ENCODE results near the gene DMC1. TPM values are rescaled to one million over a fixed set of nuclear protein-coding genes. Genes with fewer than 3 reads are reported as not detected.

Gene DMC1
- total RNA-seq, 1 donor from 2014 or later, result 1.5 TPM

- no peak for TF ChIP-seq CTCF (IDR thresholded peaks at IDR 0.05; ENCODE audit: insufficient read depth, low read length, poor library complexity, severe bottlenecking)
- no peaks in the 10 kb centered on the region for H3K27me3 ChIP-seq (ENCODE audit: control insufficient read depth, insufficient read depth, low read length)
- no peak for DNase-seq (ENCODE audit: low read depth)
- peaks cover 1% of the 10 kb centered on the region for H3K36me3 ChIP-seq (ENCODE audit: control insufficient read depth, insufficient read depth, low read length)
- H3K4me3 ChIP-seq (ENCODE audit: low read depth, low read length), result no peak overlapping the region
Measured at GRCh38 chr22:38612217-38613006, 42.4 kb upstream of the DMC1 start.

DNA sequence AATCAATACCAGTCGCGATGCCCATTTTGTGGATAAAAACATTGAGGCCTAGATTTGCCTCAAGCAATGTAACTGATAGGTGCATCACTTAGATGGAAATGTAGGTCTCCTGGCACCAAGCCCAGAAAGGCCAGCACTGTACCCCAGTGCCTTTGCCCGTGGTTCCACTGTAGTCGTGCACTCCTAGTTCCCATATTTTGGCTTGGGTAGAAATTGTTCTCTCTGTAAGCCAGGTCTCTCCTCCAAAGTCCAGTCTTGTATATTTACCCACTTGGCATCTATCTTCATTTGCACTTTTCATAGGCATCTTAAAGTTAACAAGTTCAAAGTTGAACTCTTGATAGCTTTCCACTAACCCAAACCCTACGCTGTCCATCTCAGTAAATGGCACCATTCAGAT lies 41.6 kb upstream of the DMC1 start:
- Histone ChIP-seq H3K27me3 (ENCODE audit: control insufficient read depth, insufficient read depth, low read length) (no peaks in the 10 kb centered on the region), H3K4me3 (ENCODE audit: low read depth, low read length) (no peak overlapping the region), H3K36me3 (ENCODE audit: control insufficient read depth, insufficient read depth, low read length) (peaks cover 1% of the 10 kb centered on the region)
- TF ChIP-seq CTCF (IDR thresholded peaks at IDR 0.05; ENCODE audit: insufficient read depth, low read length, poor library complexity, severe bottlenecking), result no peak
- DNase-seq (ENCODE audit: low read depth), result no peak

DNA sequence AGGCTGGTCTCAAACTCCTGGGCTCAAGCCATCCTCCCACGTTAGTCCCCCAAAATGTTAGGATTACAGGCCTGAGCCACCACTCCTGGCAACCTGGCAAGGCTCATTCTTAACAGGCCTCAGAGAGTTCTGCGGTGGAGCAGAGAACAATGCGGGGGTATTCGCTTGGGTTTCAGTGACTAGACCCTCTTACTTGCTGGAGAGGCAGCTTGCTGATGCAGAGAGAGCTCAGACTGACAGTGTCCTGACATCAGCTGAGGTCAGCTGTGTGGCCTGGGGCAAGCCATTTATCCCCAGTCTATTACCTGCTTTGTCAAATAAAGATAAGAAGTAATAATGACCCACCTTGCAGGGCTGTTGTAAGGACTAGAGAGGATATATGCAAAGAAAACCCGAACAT lies 40.3 kb upstream of the DMC1 start:
- no peak for TF ChIP-seq CTCF (IDR thresholded peaks at IDR 0.05; ENCODE audit: insufficient read depth, low read length, poor library complexity, severe bottlenecking)
- H3K4me3 ChIP-seq (ENCODE audit: low read depth, low read length), result no peak overlapping the region
- no peak for DNase-seq (ENCODE audit: low read depth)
- H3K27me3 ChIP-seq (ENCODE audit: control insufficient read depth, insufficient read depth, low read length), result no peaks in the 10 kb centered on the region
- peaks cover 1% of the 10 kb centered on the region for H3K36me3 ChIP-seq (ENCODE audit: control insufficient read depth, insufficient read depth, low read length)

- H3K36me3 ChIP-seq (ENCODE audit: control insufficient read depth, insufficient read depth, low read length), result no peaks in the 10 kb centered on the region
- DNase-seq (ENCODE audit: low read depth), result no peak
- no peak for TF ChIP-seq CTCF (IDR thresholded peaks at IDR 0.05; ENCODE audit: insufficient read depth, low read length, poor library complexity, severe bottlenecking)
- no peak overlapping the region for H3K4me3 ChIP-seq (ENCODE audit: low read depth, low read length)
- H3K27me3 ChIP-seq (ENCODE audit: control insufficient read depth, insufficient read depth, low read length), result no peaks in the 10 kb centered on the region
Measured at GRCh38 chr22:38608992-38609750, 39.2 kb upstream of the DMC1 start.

DNA sequence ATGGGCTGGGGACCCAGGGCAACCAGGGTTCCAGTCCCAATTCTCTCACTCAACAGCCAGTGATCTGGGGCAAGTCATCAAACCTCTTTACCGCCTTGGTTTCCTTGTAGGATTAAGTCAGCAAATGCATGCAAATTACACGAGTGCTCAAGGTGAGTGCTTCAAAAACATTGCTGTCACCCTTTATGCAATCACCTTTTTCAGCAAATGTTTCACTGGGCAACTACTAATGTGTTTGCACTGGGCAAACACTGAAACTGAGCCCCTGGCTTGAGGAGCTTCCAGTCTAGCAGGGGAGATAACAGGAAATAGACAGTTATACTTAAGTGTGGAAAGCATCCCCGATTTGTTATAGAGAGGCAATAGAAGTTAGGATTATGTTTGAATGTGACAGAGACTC lies 37.7 kb upstream of the DMC1 start:
- TF ChIP-seq CTCF (IDR thresholded peaks at IDR 0.05; ENCODE audit: insufficient read depth, low read length, poor library complexity, severe bottlenecking), result no peak
- Histone ChIP-seq H3K36me3 (ENCODE audit: control insufficient read depth, insufficient read depth, low read length) (no peaks in the 10 kb centered on the region), H3K27me3 (ENCODE audit: control insufficient read depth, insufficient read depth, low read length) (no peaks in the 10 kb centered on the region), H3K4me3 (ENCODE audit: low read depth, low read length) (no peak overlapping the region)
- DNase-seq (ENCODE audit: low read depth), result no peak
